Natural killer cell (primary cell): ENCODE data around the gene RPS6KA4. TPM values are rescaled to one million over a fixed set of nuclear protein-coding genes. Genes with fewer than 3 reads are reported as not detected.
A peak's percentile ranks its signal among the peaks of the same experiment; 100 is the strongest.

Source experiments
- ATAC-seq, 3 donors: fragments of 150-1000 bp in 2 of 3; fragments of 200-7000 bp in 1 of 3; cut with Tn5 transposase; 1 replicate in 1 of 3; 2 replicates in 2 of 3; pipeline ENCODE4 v1.10.0; 2021; ENCODE audit warnings: mild to moderate bottlenecking in 2 of 3, moderate library complexity in 2 of 3
- DNase-seq, 2 donors: peaks; one replicate each; pipeline versions ENCODE4 v3.0.0 to v3.0.0-alpha.2; 2013 to 2021; ENCODE audit warnings: mixed read lengths in 1 of 2
- H3K27ac ChIP-seq: one replicate; pipeline ENCODE4 v1.5.1; 2013; ENCODE audit warnings: mild to moderate bottlenecking, low read length
- H3K27me3 ChIP-seq: one replicate; pipeline ENCODE4 v1.6.1; 2013; ENCODE audit warnings: low read length; ENCODE audit not compliant: control insufficient read depth, insufficient read depth
- H3K36me3 ChIP-seq: one replicate; pipeline ENCODE4 v1.6.1; 2013; ENCODE audit warnings: low read length; ENCODE audit not compliant: control insufficient read depth, insufficient read depth
- H3K4me1 ChIP-seq: one replicate; pipeline ENCODE4 v1.6.1; 2013; ENCODE audit warnings: low read length; ENCODE audit not compliant: control insufficient read depth, insufficient read depth
- H3K4me3 ChIP-seq: one replicate; pipeline ENCODE4 v1.5.1; 2013; ENCODE audit warnings: low read length
- H3K9me3 ChIP-seq: one replicate; pipeline ENCODE4 v1.6.1; 2013; ENCODE audit warnings: low read length; ENCODE audit not compliant: control insufficient read depth, insufficient read depth
- H3K27ac Mint-ChIP-seq, 2 donors: one replicate each; pipeline ENCODE4 v1.8.0; 2022; ENCODE audit warnings: mild to moderate bottlenecking in 2 of 2, mixed read lengths in 2 of 2, moderate library complexity in 1 of 2
- H3K27me3 Mint-ChIP-seq, 2 donors: one replicate each; pipeline ENCODE4 v1.8.0; 2022; ENCODE audit warnings: low read depth in 2 of 2, mixed read lengths in 2 of 2
- H3K36me3 Mint-ChIP-seq: one replicate; pipeline ENCODE4 v1.8.0; 2022; ENCODE audit warnings: mixed read lengths
- H3K4me1 Mint-ChIP-seq, 2 donors: one replicate each; pipeline ENCODE4 v1.8.0; 2022; ENCODE audit warnings: mixed read lengths in 2 of 2
- H3K4me3 Mint-ChIP-seq: one replicate; pipeline ENCODE4 v1.8.0; 2022; ENCODE audit warnings: mild to moderate bottlenecking, moderate library complexity, mixed read lengths
- H3K9me3 Mint-ChIP-seq, 2 donors: one replicate each; pipeline ENCODE4 v1.8.0; 2022; ENCODE audit warnings: mixed read lengths in 2 of 2
- CTCF ChIP-seq: fragments of 200-600 bp; IDR thresholded peaks from one replicate; pipeline ENCODE4 v1.8.0; 2022; ENCODE audit warnings: antibody characterized with exemption
- WGBS: methylation state at CpG from one replicate; pipeline ENCODE4 v1.1.7; 2013; ENCODE audit warnings: missing lambda C conversion rate; ENCODE audit not compliant: insufficient coverage; 5-methylcytosine and 5-hydroxymethylcytosine counted together
- intact Hi-C: fragments of 100-400 bp; cut with micrococcal nuclease; formaldehyde crosslinking; loops from one replicate; pipeline ENCODE4 v1.14.2; 2022
- total RNA-seq, 4 donors: library from RNA; stranded (reverse); fragments of 120-200 nt in 1 of 4; gene quantifications; one replicate each; pipeline versions ENCODE4 v1.2.3 to v1.2.4, GENCODE V29; 2013 to 2022

Gene RPS6KA4
- 10 to 100 TPM; 27.6 to 36.0 (median 34.4) TPM for total RNA-seq
- total RNA-seq (2013), result 36.0 TPM

- peak; percentile 64 to 75 for DNase-seq
- no peaks in the 10 kb centered on the region for H3K27me3 ChIP-seq
- TF ChIP-seq CTCF, result no peak
- peak within 1 kb of the TSS; percentile 93 for H3K4me3 Mint-ChIP-seq
- H3K4me1 Mint-ChIP-seq, result peaks cover 9 to 30% of the 10 kb centered on the region in 2 donors
- H3K36me3 Mint-ChIP-seq, result no peaks in the 10 kb centered on the region
- peak within 1 kb of the TSS; percentile 54 to 86 for H3K27ac Mint-ChIP-seq
- no peaks in the 10 kb centered on the region for H3K9me3 Mint-ChIP-seq
- H3K27me3 Mint-ChIP-seq, result no peaks in the 10 kb centered on the region
- under 1% methylated on average over 70 of the region's 70 CpGs for WGBS
- peak within 1 kb of the TSS; percentile 89 for H3K4me3 ChIP-seq
- peak; percentile 90 to 92 (median 91) for ATAC-seq
- peak within 1 kb of the TSS; percentile 62 for H3K27ac ChIP-seq
- no peaks in the 10 kb centered on the region for H3K9me3 ChIP-seq
- intact Hi-C loops, result loop anchor here (2.0 kb wide), 1 partner anchor 54 kb away; the partner anchor contains the start of gene ESRRA
- H3K36me3 ChIP-seq, result peaks cover 27% of the 10 kb centered on the region
- H3K4me1 ChIP-seq, result peaks cover 43% of the 10 kb centered on the region
Measured at GRCh38 chr11:64358907-64359711, at the start of gene RPS6KA4. Gene RPS6KA4 (plus strand): TSS chr11:64359162. CDS start chr11:64359236, 74 bp downstream.

DNA sequence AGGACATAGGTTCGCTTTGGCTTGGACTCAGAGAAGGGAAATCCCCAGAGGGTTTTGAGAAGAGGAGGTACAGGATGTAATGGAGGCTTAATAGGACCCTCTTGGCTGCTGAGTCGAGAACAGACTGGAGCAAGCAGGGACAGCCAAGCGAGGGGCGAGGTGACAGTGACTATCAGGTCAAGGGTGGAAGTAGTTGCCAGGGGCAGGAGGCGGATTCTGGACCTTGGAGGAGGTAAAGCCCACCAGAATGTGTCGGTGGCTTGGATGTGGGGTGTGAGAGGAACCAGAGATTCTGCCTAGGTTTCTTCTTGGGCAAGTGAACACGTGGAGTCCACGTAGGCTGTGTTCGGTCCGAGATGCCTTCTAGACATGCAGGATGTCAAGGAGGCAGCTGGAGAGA lies 46.0 kb upstream of the RPS6KA4 start:
- ATAC-seq (no peak), DNase-seq (no peak)
- intact Hi-C loops, result no loop called here
- H3K9me3 Mint-ChIP-seq, result no peaks in the 10 kb centered on the region
- Histone ChIP-seq H3K4me1 (peaks cover 12% of the 10 kb centered on the region), H3K36me3 (peaks cover 26% of the 10 kb centered on the region), H3K9me3 (no peaks in the 10 kb centered on the region), H3K27ac (no peak overlapping the region), H3K4me3 (no peak overlapping the region), H3K27me3 (no peaks in the 10 kb centered on the region)
- no peaks in the 10 kb centered on the region for H3K27me3 Mint-ChIP-seq
- 96% methylated on average over 10 of the region's 10 CpGs for WGBS
- H3K4me1 Mint-ChIP-seq, result peaks cover 26 to 27% of the 10 kb centered on the region in 2 donors
- peak overlapping the region; percentile 56 to 60 for H3K27ac Mint-ChIP-seq
- H3K4me3 Mint-ChIP-seq, result peak overlapping the region; percentile 25
- no peaks in the 10 kb centered on the region for H3K36me3 Mint-ChIP-seq
- no peak for TF ChIP-seq CTCF

GRCh38 chr11:64313491-64314145 lies 45.3 kb upstream of the RPS6KA4 start:
- DNase-seq, result no peak
- no peak overlapping the region for H3K27ac ChIP-seq
- no peak overlapping the region for H3K4me3 Mint-ChIP-seq
- intact Hi-C loops, result no loop called here
- H3K36me3 ChIP-seq, result peaks cover 26% of the 10 kb centered on the region
- no peak for TF ChIP-seq CTCF
- no peaks in the 10 kb centered on the region for H3K36me3 Mint-ChIP-seq
- H3K4me1 Mint-ChIP-seq, result peaks cover 33% of the 10 kb centered on the region in 2 donors
- 93% methylated on average over 16 of the region's 18 CpGs for WGBS
- no peak overlapping the region for H3K4me3 ChIP-seq
- no peak for ATAC-seq
- H3K9me3 ChIP-seq, result no peaks in the 10 kb centered on the region
- peaks cover 18% of the 10 kb centered on the region for H3K4me1 ChIP-seq
- H3K27me3 ChIP-seq, result no peaks in the 10 kb centered on the region
- H3K9me3 Mint-ChIP-seq, result no peaks in the 10 kb centered on the region
- H3K27me3 Mint-ChIP-seq, result no peaks in the 10 kb centered on the region
- peak overlapping the region; percentile 56 to 60 for H3K27ac Mint-ChIP-seq
